GM08714 (cell line): Measurements from ENCODE around the gene DCUN1D4.
"Not testable (repeated sequence)": the region's sequence is repeated elsewhere in the genome, so short reads cannot be mapped to it uniquely, and the experiment has no call there.

ENCODE experiments used
- H3K4me3 ChIP-seq: fragments of 200-500 bp; sonication (Bioruptor generic); 2 replicates; pipeline ENCODE4 v1.5.1; 2014; ENCODE audit warnings: mild to moderate bottlenecking, low read length, inconsistent platforms
- ZNF274 ChIP-seq: IDR thresholded peaks from 2 replicates; pipeline ENCODE4 v1.6.1; 2012; ENCODE audit warnings: mild to moderate bottlenecking, low read depth, low read length

DCUN1D4 gene

GRCh38 chr4:51895816-51896408 is 53.0 kb downstream of the DCUN1D4 start:
- TF ChIP-seq ZNF274: no peak

GRCh38 chr4:51901363-51901762 is 58.4 kb downstream of the DCUN1D4 start:
- no peak for TF ChIP-seq ZNF274
- H3K4me3 ChIP-seq: no peak overlapping the region

More at GRCh38 chr4:51895816-51896408, 53.0 kb downstream of the DCUN1D4 start:
- H3K4me3 ChIP-seq: no peak overlapping the region

DNA sequence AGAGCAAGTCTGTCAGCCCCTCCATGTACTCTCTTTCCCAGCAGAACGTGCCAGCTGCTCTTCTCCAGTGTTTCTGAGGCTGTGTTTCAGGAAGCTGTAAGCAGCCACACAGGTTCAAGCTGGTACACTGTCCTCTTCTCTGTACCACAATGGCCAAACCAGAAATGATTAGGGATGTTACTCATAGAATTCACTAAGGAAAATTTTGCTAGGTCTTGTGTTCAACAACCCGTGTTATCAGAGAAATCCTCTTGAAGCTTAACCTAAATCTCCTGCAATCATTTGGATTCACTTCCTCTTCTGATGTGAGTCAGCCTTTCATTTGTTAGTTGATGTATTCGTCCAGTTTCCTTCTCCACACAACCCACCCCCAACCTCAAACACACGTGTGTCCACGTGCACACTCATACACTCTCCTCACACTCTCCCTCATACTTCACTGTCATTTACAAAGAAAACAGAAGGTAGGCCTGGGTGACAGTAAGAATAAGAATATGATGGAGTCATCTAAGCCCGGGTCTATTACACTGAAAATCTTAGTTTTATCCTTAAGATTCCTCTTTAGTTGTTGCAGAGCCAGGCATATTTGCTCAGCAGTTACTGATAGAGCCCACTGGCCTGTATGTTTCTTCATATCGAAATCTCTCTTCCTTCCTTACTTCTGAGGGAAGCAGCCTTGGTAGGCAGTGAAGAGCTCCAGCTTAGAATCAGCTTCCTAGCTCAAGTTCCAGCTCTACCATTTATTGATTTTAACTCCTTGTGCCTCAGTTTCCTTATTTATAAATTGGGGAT is 63.4 kb downstream of the DCUN1D4 start:
- H3K4me3 ChIP-seq: no peak overlapping the region
- TF ChIP-seq ZNF274: no peak

GRCh38 chr4:51907006-51907669 is 64.2 kb downstream of the DCUN1D4 start:
- no peak for TF ChIP-seq ZNF274
- H3K4me3 ChIP-seq: no peak overlapping the region

DNA sequence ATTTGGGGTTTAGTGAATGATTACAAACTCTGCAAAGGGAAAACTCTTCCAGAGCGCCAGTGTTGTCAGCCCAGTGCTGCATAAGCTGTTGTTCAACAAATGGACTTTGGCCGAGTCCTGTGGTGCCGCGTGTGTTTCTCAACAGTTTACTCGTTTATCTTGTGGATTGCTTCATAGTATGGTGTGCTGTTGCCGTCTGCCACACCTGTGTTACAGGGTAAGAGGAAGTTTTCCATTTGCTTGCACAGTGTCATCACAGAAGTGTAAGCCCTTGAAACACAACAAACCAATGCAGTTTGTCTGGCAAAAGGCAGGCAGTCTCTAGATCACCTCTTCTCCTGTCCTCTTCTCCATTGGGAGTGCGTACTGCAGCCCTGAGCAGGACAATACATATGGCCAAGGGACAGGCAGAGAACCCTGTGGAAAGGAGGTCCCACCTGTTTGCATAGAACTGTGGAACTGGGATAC is 66.3 kb downstream of the DCUN1D4 start:
- no peak overlapping the region for H3K4me3 ChIP-seq
- no peak for TF ChIP-seq ZNF274

DNA sequence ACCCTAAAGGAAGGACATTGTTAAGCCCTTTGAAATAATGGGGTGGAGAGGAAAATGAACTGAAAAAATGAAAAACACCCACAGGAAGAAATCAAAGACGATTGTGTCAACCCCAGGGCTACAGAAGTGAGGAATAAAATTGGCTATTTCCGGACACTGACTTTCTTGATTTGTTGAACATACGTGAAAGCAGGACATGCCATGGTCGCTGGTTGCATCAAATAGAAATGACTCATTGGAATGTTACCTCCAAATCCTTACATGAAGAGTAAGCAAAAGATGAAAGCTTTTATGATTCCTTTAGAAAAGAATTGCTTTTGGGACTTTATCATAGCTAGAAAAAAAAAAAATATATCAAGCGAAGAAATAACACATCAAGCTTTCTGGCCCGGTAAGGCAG is 75.3 kb downstream of the DCUN1D4 start:
- no peak for TF ChIP-seq ZNF274
- no peak overlapping the region for H3K4me3 ChIP-seq

DNA sequence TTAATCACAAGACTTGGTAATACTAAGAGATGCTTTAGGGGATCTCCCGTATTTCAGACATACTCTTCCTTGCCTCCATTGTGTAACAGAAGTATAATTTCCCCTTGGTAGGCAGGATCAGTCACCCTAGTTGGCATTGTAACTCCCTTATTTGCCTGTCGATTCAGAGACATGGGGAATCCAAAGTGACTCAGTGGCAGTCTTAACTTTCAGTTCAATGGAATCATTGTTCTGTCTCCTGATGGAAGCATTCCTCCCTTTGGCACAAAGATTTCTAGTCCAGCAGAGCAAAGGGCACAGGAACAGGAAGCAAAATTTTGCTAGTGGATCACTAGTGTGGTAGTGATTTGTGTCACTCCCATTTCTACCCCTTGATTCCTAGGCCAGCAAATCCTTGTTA is 80.4 kb downstream of the DCUN1D4 start:
- H3K4me3 ChIP-seq: no peak overlapping the region
- no peak for TF ChIP-seq ZNF274

DNA sequence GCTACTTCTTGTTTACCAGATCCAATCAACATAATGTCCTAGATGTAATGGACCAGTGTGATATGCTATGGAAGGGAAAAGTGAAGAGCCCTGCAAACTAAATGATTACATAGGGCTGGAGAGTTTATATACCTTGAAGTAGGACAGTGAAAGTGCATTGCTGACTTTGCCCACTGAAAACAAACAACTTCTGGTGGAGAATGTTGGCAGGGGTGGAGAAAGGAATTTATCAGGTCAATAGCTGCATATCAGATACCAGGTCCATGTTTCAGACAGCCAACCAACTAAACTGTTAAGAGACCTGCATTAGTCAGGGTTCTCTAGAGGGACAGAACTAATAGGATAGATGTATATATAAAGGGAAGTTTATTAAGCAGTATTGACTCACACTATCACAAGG is 82.4 kb downstream of the DCUN1D4 start:
- TF ChIP-seq ZNF274: no peak
- no peak overlapping the region for H3K4me3 ChIP-seq

DNA sequence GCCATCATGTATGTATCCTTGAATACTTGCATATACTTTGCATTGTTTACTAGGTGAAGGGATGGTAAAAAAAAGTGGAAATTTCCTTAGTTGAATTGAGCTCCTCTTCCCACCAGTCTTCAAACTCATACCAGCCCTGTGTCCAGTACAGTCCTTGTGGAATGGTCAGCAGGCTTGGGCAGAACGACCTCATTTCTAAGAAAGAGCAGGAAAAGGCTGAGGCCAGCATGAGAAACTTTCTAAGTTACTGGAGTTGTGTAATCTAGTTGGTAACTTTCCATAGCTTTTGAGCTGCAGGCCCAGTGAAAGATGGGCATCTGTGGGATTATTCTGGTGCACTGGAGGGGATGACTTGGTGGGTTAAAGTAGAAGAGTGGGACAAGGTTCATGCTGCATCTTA is 87.6 kb downstream of the DCUN1D4 start:
- no peak for TF ChIP-seq ZNF274
- H3K4me3 ChIP-seq: no peak overlapping the region

DNA sequence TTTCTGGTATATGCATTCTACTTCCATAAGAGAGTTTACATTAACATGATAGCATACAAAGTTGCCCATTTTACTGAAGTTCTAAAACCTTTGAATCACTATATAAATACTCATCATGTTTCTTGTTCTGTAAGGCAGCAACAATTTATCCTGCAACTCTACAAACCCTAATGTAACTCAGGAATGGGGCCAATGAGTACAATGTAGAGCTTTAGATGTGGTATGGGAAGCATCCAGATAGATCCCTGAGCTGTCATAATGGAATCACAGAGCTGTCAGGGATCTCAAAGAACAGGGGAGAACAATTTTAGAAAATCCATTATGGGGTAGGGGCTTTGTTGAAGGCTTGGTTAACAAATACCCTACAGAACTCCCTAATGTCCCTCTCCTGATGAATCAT is 88.5 kb downstream of the DCUN1D4 start:
- no peak overlapping the region for H3K4me3 ChIP-seq
- no peak for TF ChIP-seq ZNF274

- no peak for TF ChIP-seq ZNF274
Measured at GRCh38 chr4:51932261-51932660, 89.3 kb downstream of the DCUN1D4 start.

DNA sequence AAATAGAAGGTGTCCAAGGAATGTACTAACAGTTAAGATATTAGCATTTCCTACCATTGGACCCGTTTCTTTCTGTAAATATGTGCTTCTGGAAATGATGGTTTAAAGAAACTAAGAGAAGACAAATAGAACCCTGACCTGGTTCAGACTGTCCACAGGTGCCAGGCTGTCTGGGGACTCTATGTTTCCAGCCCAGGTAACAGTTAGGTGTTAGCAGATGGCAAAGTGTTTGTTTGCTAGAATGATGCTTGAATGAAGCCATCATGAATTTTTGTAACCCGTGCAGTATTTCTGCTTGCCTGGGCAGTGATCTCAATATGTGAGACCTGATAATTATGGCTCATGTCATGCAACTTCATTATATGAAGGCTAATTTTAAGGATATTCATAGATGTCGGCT is 89.7 kb downstream of the DCUN1D4 start:
- no peak overlapping the region for H3K4me3 ChIP-seq
- TF ChIP-seq ZNF274: no peak

More at GRCh38 chr4:51932261-51932660, 89.3 kb downstream of the DCUN1D4 start:
- H3K4me3 ChIP-seq: no peak overlapping the region

DNA sequence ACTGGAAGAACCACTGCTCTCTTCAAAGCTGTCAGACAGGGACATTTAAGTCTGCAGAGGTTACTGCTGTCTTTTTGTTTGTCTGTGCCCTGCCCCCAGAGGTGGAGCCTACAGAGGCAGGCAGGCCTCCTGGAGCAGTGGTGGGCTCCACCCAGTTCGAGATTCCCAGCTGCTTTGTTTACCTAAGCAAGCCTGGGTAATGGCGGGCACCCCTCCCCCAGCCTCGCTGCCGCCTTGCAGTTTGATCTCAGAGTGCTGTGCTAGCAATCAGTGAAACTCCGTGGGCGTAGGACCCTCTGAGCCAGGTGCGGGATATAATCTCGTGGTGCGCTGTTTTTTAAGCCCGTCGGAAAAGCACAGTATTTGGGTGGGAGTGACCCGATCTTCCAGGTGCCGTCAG is 97.5 kb downstream of the DCUN1D4 start:
- H3K4me3 ChIP-seq: not testable (repeated sequence)

DNA sequence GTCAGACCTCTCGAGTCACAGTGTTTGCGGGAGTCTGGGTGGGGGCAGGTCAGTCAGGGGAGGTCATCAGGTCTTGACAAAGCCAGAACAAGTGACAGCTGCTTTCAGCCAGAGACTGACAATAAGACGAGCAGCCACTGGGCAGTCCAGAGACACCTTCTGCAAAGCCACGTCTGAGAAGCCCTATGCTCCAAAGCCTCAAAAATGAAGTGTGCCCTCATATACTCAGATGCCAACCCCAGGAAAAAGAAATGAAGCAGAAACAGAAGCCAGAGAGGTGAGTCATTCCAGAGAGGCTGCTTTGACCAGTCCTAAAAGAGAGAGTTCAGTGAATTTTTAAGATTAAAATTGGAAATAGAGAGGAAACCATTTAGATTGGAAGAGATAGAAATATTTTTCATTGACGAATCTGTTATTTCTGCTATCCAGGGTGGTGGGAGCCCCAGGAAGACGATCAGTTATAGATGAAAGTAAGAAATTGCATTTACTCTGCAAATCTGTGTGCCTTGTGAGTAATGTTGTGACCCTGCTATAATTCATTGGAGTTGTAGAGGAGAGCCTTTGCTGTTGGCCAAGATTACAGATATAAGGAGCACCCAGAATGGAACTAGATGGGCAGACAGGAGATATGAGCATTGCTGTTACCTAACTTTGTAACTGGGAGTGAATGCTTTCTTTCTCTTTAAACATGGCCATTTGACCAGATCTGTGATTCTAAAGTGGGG is 99.3 kb downstream of the DCUN1D4 start:
- H3K4me3 ChIP-seq: no peak overlapping the region
- TF ChIP-seq ZNF274: no peak

GRCh38 chr4:51942833-51943215 is 99.9 kb downstream of the DCUN1D4 start:
- H3K4me3 ChIP-seq: no peak overlapping the region
- no peak for TF ChIP-seq ZNF274
